ENCODE results near the gene NCBP3. TPM values are rescaled to one million over a fixed set of nuclear protein-coding genes. Genes with fewer than 3 reads are reported as not detected.

NCBP3 gene
- total RNA-seq, 1 experiment from 2014 or later = 32.8 TPM

DNA sequence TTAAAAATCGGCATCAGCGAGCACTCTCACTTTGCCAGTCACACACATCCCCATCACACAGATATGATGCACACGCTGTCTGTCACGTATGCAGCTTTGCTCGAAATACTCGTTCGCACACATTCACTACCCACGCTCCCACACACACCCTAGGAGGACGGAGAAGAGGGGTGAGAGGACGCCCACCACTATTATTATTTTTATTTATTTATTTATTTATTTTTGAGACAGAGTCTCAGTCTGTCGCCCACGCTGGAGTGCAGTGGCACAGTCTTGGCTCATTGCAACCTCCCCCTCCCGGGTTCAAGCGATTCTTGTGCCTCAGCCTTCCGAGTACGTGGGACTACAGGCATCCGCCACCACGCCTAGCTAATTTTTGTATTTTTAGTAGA lies 92.0 kb downstream of the NCBP3 start:
- Mint-ChIP-seq H3K4me1 (ENCODE audit: low read depth, unreplicated experiment) (peaks cover under 1% of the 10 kb centered on the region), H3K9me3 (ENCODE audit: unreplicated experiment) (no peaks in the 10 kb centered on the region), H3K36me3 (ENCODE audit: insufficient read depth, unreplicated experiment) (no peaks in the 10 kb centered on the region), H3K27me3 (ENCODE audit: insufficient read depth, unreplicated experiment) (no peaks in the 10 kb centered on the region), H3K27ac (ENCODE audit: unreplicated experiment) (peak overlapping the region; percentile 25), H3K4me3 (ENCODE audit: unreplicated experiment) (no peak overlapping the region)
- Histone ChIP-seq H3K4me1 (peaks cover 3% of the 10 kb centered on the region; the same call in 1 of the 2 replicates), H3K4me3 (ENCODE audit: low read depth, low read length) (no peak overlapping the region), H3K27me3 (replicated peaks; ENCODE audit: control insufficient read depth, insufficient read depth, low read length) (no peaks in the 10 kb centered on the region), H3K36me3 (ENCODE audit: control insufficient read depth, insufficient read depth, low read length) (no peaks in the 10 kb centered on the region), H3K9me3 (no peaks in the 10 kb centered on the region)
- TF ChIP-seq, protein P1, sequence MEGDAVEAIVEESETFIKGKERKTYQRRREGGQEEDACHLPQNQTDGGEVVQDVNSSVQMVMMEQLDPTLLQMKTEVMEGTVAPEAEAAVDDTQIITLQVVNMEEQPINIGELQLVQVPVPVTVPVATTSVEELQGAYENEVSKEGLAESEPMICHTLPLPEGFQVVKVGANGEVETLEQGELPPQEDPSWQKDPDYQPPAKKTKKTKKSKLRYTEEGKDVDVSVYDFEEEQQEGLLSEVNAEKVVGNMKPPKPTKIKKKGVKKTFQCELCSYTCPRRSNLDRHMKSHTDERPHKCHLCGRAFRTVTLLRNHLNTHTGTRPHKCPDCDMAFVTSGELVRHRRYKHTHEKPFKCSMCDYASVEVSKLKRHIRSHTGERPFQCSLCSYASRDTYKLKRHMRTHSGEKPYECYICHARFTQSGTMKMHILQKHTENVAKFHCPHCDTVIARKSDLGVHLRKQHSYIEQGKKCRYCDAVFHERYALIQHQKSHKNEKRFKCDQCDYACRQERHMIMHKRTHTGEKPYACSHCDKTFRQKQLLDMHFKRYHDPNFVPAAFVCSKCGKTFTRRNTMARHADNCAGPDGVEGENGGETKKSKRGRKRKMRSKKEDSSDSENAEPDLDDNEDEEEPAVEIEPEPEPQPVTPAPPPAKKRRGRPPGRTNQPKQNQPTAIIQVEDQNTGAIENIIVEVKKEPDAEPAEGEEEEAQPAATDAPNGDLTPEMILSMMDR (IDR thresholded peaks at IDR 0.05; ENCODE audit: insufficient read depth in 1 of 2, low read depth in 1 of 2, low read length in 1 of 2, severe bottlenecking in 1 of 2, unreplicated experiment in 1 of 2) = no peak
- CTCF ChIA-PET = no interaction called here
- POLR2A ChIA-PET = interaction anchor here (1.2 kb wide), 1 partner anchor 91 kb away, joined by 3 read pairs; no protein-coding TSS in a partner anchor
- intact Hi-C loops (cut with micrococcal nuclease; ENCODE audit: unreplicated experiment) = no loop called here
- BruUV-seq (replicated peaks) = no TSS peak
- no peak for DNase-seq

DNA sequence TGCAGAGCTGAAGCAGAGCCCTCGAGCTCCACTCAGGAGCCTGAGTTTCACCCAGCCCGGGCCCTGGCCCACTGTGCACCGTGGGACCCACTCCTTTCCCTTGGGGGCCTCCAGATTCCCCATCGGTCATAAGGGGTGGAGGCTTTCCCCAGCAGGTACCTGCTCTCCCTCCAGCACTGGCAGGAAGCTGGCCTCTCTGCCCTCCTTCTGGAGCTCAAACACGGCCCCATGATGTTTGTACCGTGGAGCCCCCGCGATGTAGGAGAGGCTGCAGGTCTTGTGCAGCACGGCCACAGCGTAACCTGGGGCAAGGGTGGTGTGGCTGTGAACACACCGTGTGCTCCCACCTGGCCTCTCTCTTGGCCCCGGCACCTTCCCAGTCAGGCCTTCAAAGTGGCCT lies 92.4 kb downstream of the NCBP3 start:
- no peak overlapping the region for H3K4me3 ChIP-seq (ENCODE audit: low read depth, low read length)
- H3K36me3 Mint-ChIP-seq (ENCODE audit: insufficient read depth, unreplicated experiment) = no peaks in the 10 kb centered on the region
- no peak overlapping the region for H3K4me3 Mint-ChIP-seq (ENCODE audit: unreplicated experiment)
- CTCF ChIA-PET = no interaction called here
- H3K4me1 ChIP-seq = peaks cover 3% of the 10 kb centered on the region; the same call in 1 of the 2 replicates
- peaks cover 5% of the 10 kb centered on the region for H3K4me1 Mint-ChIP-seq (ENCODE audit: low read depth, unreplicated experiment)
- no peaks in the 10 kb centered on the region for H3K27me3 Mint-ChIP-seq (ENCODE audit: insufficient read depth, unreplicated experiment)
- no peaks in the 10 kb centered on the region for H3K27me3 ChIP-seq (replicated peaks; ENCODE audit: control insufficient read depth, insufficient read depth, low read length)
- DNase-seq = no peak
- POLR2A ChIA-PET = no interaction called here
- intact Hi-C loops (cut with micrococcal nuclease; ENCODE audit: unreplicated experiment) = no loop called here
- H3K27ac Mint-ChIP-seq (ENCODE audit: unreplicated experiment) = no peak overlapping the region
- no TSS peak for BruUV-seq (replicated peaks)
- TF ChIP-seq, protein P1 (IDR thresholded peaks at IDR 0.05; ENCODE audit: insufficient read depth in 1 of 2, low read depth in 1 of 2, low read length in 1 of 2, severe bottlenecking in 1 of 2, unreplicated experiment in 1 of 2) = no peak
- H3K9me3 Mint-ChIP-seq (ENCODE audit: unreplicated experiment) = no peaks in the 10 kb centered on the region
- H3K36me3 ChIP-seq (ENCODE audit: control insufficient read depth, insufficient read depth, low read length) = no peaks in the 10 kb centered on the region
- H3K9me3 ChIP-seq = no peaks in the 10 kb centered on the region

Other genes starting within 250 kb of the NCBP3 start
- gene TRPV1, start 236.8 kb downstream of the NCBP3 start, total RNA-seq (2022) = 1.8 and 3.1 TPM in 2 replicates
- 17.4 and 17.7 TPM in 2 replicates for gene SHPK, start 210.0 kb downstream of the NCBP3 start, total RNA-seq (2022)
- gene CTNS, start 209.5 kb downstream of the NCBP3 start, total RNA-seq (2022) = 11.8 and 15.6 TPM in 2 replicates
- gene TAX1BP3, start 177.7 kb downstream of the NCBP3 start, total RNA-seq (2022) = 58.2 and 61.9 TPM in 2 replicates
- 35.1 and 36.8 TPM in 2 replicates for gene EMC6, start 177.4 kb downstream of the NCBP3 start, total RNA-seq (2022)
- 0.66 and 1.4 TPM in 2 replicates for gene P2RX5, start 150.1 kb downstream of the NCBP3 start, total RNA-seq (2022)
- gene HASPIN, start 122.3 kb downstream of the NCBP3 start, total RNA-seq (2022) = 9.1 and 9.5 TPM in 2 replicates
- gene ITGAE, start 45.1 kb downstream of the NCBP3 start, total RNA-seq (2022) = 12.5 and 12.8 TPM in 2 replicates
- gene CAMKK1, start 46.8 kb upstream of the NCBP3 start, total RNA-seq (2022) = 1.4 and 1.9 TPM in 2 replicates
- gene P2RX1, start 70.2 kb upstream of the NCBP3 start, total RNA-seq (2022) = 0.23 TPM in 1 of 2 replicates, not detected in the other
- 8.0 and 8.2 TPM in 2 replicates for gene ATP2A3, start 118.2 kb upstream of the NCBP3 start, total RNA-seq (2022)

Data from Caco-2 (cell line).